ENCODE measurements around the gene PTPRB. TPM values are rescaled to one million over a fixed set of nuclear protein-coding genes. Genes with fewer than 3 reads are reported as not detected.

PTPRB gene
- 64.7 TPM for total RNA-seq
- long read RNA-seq, transcript PTPRB-205 (2 exons, 639 nt) = major isoform, 19 of 80 reads
- long read RNA-seq, partial matches to known transcripts = 36 of 80 reads
- long read RNA-seq, other reads (novel, unspliced or antisense) = 24 of 80 reads

GRCh38 chr12:70637303-70638085 lies at the start of gene PTPRB:
TSS of gene PTPRB (minus strand) at chr12:70637429. CDS start at chr12:70637395, 34 bp downstream.
- no peak for DNase-seq (ENCODE audit: low spot score)

GRCh38 chr12:70686907-70687306 lies 49.7 kb upstream of the PTPRB start:
- DNase-seq (ENCODE audit: low spot score) = no peak

GRCh38 chr12:70686299-70686698 lies 49.1 kb upstream of the PTPRB start:
- no peak for DNase-seq (ENCODE audit: low spot score)

GRCh38 chr12:70683976-70684375 lies 46.7 kb upstream of the PTPRB start:
- DNase-seq (ENCODE audit: low spot score) = no peak

- no peak for DNase-seq (ENCODE audit: low spot score)
Measured at GRCh38 chr12:70671698-70672097, 34.5 kb upstream of the PTPRB start.

- no peak for DNase-seq (ENCODE audit: low spot score)
Measured at GRCh38 chr12:70670948-70671347, 33.7 kb upstream of the PTPRB start.

- DNase-seq (ENCODE audit: low spot score) = no peak
Measured at GRCh38 chr12:70667253-70667652, 30.0 kb upstream of the PTPRB start.

- DNase-seq (ENCODE audit: low spot score) = no peak
Measured at GRCh38 chr12:70666364-70666763, 29.1 kb upstream of the PTPRB start.

GRCh38 chr12:70664465-70664881 lies 27.2 kb upstream of the PTPRB start:
- no peak for DNase-seq (ENCODE audit: low spot score)

GRCh38 chr12:70663838-70664237 lies 26.6 kb upstream of the PTPRB start:
- DNase-seq (ENCODE audit: low spot score) = no peak

GRCh38 chr12:70661466-70662161 lies 24.4 kb upstream of the PTPRB start:
- no peak for DNase-seq (ENCODE audit: low spot score)

GRCh38 chr12:70660620-70661219 lies 23.5 kb upstream of the PTPRB start:
- no peak for DNase-seq (ENCODE audit: low spot score)

GRCh38 chr12:70660002-70660604 lies 22.9 kb upstream of the PTPRB start:
- DNase-seq (ENCODE audit: low spot score) = no peak

- no peak for DNase-seq (ENCODE audit: low spot score)
Measured at GRCh38 chr12:70659077-70659606, 21.9 kb upstream of the PTPRB start.

- DNase-seq (ENCODE audit: low spot score) = no peak
Measured at GRCh38 chr12:70657616-70658286, 20.5 kb upstream of the PTPRB start.

- no peak for DNase-seq (ENCODE audit: low spot score)
Measured at GRCh38 chr12:70652451-70652850, 15.2 kb upstream of the PTPRB start.

- DNase-seq (ENCODE audit: low spot score) = no peak
Measured at GRCh38 chr12:70648831-70649230, 11.6 kb upstream of the PTPRB start.

GRCh38 chr12:70648191-70648590 lies 11.0 kb upstream of the PTPRB start:
- no peak for DNase-seq (ENCODE audit: low spot score)

- DNase-seq (ENCODE audit: low spot score) = no peak
Measured at GRCh38 chr12:70646850-70647249, 9.6 kb upstream of the PTPRB start.

- no peak for DNase-seq (ENCODE audit: low spot score)
Measured at GRCh38 chr12:70645494-70646317, 8.5 kb upstream of the PTPRB start.
